Heart left ventricle (tissue), 13 donors: ENCODE measurements around the gene NFAT5.

Source experiments
- POLR2A ChIP-seq, 2 donors: fragments of 450-650 bp; IDR thresholded peaks; one replicate each; pipeline ENCODE4 v1.6.1; 2017; ENCODE audit warnings: antibody characterized with exemption in 2 of 2, mild to moderate bottlenecking in 2 of 2, moderate library complexity in 2 of 2
- TF ChIP-seq, protein P1 (sequence below), 12 donors: fragments of 200-600 bp; sonication (generic) in 4 of 12; IDR thresholded peaks; one replicate each; pipeline versions ENCODE4 v1.5.0 to v1.8.0; 2018 to 2022; ENCODE audit warnings: antibody characterized with exemption in 12 of 12, mild to moderate bottlenecking in 5 of 12
- donor health status: ischemic (EF 13 %, LVEDD 7.1; RV severe dilation, severe dysfunction).
- donor health status: DM: no; HTN: yes; CAD: no.
- donor health status: DM: no; HTN: no; CAD: no.
- donor health status: ischemic (EF 25% LVEDD 6.9; RV normal size, moderate dysfunction).
- donor health status: ischemic (EF 25% LVEDD 5.7; RV mildly dilated, moderate dysfunction).
- donor health status: ischemic (EF 35%, LVEDD 5.7; RV mildly dilated, moderate dysfunction).
- donor health status: nonischemic (EF 11% LVEDD 7.7; RV severe dilation, severe dysfunction).
- donor health status: DM: yes; HTN: yes; CAD: no.
- donor health status: PGD.
- donor health status: ischemic (EF 29% LVEDD 5.4; RV normal size, mild dysfunction).
- donor health status: nonischemic (EF 23%, LVEDD 6.1; RV moderate dilation, normal function).

DNA sequence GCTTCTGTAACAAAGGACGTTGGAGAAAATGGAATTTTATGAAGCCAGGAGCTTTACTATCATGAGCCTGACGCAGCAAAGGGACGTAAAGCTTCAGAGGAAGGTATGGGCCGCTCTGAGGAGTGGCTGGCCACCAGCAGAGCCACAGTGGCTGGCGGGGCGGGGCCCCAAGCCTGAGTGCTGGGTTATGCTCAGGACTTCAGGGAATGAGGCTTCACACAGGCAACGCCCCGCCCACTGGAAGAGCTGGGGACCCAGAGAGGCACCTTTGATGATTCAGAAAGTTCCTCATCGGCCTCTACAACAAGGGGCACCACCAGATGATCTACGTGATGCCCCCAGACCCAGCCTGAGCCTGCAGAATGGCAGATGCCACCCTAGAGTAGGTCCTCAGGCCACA, 180.2 kb downstream of the NFAT5 start:
- TF ChIP-seq, protein P1, sequence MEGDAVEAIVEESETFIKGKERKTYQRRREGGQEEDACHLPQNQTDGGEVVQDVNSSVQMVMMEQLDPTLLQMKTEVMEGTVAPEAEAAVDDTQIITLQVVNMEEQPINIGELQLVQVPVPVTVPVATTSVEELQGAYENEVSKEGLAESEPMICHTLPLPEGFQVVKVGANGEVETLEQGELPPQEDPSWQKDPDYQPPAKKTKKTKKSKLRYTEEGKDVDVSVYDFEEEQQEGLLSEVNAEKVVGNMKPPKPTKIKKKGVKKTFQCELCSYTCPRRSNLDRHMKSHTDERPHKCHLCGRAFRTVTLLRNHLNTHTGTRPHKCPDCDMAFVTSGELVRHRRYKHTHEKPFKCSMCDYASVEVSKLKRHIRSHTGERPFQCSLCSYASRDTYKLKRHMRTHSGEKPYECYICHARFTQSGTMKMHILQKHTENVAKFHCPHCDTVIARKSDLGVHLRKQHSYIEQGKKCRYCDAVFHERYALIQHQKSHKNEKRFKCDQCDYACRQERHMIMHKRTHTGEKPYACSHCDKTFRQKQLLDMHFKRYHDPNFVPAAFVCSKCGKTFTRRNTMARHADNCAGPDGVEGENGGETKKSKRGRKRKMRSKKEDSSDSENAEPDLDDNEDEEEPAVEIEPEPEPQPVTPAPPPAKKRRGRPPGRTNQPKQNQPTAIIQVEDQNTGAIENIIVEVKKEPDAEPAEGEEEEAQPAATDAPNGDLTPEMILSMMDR (IDR thresholded peaks at IDR 0.05): no peak
- no peak for TF ChIP-seq POLR2A (IDR thresholded peaks at IDR 0.05)
